ENCODE data around the gene ECHDC3.

- TF ChIP-seq POLR2A (IDR thresholded peaks at IDR 0.05) (no peak), CTCF (IDR thresholded peaks at IDR 0.05) (no peak)
Observed at GRCh38 chr10:11760151-11760550, 18.0 kb downstream of the ECHDC3 start.
